ENCODE results near the gene TSPYL1.
A peak's percentile ranks its signal among the peaks of the same experiment; 100 is the strongest.

TSPYL1 gene

DNA sequence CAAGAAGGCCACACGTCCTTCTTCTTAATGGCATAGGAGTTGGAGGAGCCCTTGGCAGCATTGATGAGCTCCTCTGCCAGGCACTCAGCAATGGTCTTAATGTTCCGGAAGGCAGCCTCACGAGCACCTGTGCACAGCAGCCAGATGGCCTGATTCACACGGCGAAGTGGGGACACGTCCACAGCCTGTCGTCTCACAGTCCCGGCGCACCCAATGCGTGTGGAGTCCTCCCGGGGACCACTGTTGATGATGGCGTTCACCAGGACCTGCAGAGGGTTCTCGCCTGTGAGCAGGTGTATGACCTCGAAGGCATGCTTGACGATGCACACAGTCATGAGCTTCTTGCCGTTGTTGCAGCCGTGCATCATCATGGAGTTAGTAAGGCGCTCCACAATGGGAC, 21.2 kb downstream of the TSPYL1 start:
- peaks cover 4% of the 10 kb centered on the region for H3K4me1 ChIP-seq (ENCODE audit: control insufficient read depth, insufficient read depth, low read length, poor library complexity, severe bottlenecking)
- WGBS, 2 experiments (ENCODE audit: insufficient coverage in 2 of 2): 96 to 97% methylated on average over 18 of the region's 18 CpGs

DNA sequence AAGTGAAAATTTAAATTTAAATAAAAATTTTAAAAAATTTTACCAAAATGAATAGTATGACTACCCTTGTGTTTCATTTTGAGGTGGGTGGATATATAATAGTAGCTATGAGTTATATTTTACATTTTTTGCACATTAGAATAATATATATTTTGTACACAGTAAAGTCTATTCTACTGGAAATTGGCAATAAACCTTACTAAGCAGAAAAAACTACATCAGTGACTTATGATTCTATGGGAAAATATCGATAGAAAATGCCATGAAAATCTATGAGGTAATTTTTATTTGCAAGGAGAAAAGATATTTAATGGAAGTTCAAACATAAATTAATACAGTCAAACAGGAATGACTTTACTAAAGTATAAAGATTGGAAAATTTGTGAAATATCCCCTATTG, 23.0 kb downstream of the TSPYL1 start:
- peaks cover 7% of the 10 kb centered on the region for H3K36me3 ChIP-seq (ENCODE audit: control insufficient read depth, insufficient read depth, low read length)
- no CpG with 5 or more reads among the region's 1 CpG for WGBS, 2 experiments (ENCODE audit: insufficient coverage in 2 of 2)
- H3K4me3 ChIP-seq (ENCODE audit: extremely low read depth, insufficient read depth, low read length, poor library complexity, severe bottlenecking): no peak overlapping the region
- peaks cover 17% of the 10 kb centered on the region for H3K4me1 ChIP-seq (ENCODE audit: control insufficient read depth, insufficient read depth, low read length, poor library complexity, severe bottlenecking)
- no peaks in the 10 kb centered on the region for H3K9me3 ChIP-seq (ENCODE audit: control insufficient read depth, low read length)
- H3K27ac ChIP-seq (ENCODE audit: low read depth, low read length, severe bottlenecking): no peak overlapping the region

More for the DNA sequence above, 21.2 kb downstream of the TSPYL1 start:
- no peaks in the 10 kb centered on the region for H3K36me3 ChIP-seq (ENCODE audit: control insufficient read depth, insufficient read depth, low read length)
- H3K9me3 ChIP-seq (ENCODE audit: control insufficient read depth, low read length): no peaks in the 10 kb centered on the region
- no peak overlapping the region for H3K4me3 ChIP-seq (ENCODE audit: extremely low read depth, insufficient read depth, low read length, poor library complexity, severe bottlenecking)
- H3K27ac ChIP-seq (ENCODE audit: low read depth, low read length, severe bottlenecking): no peak overlapping the region

DNA sequence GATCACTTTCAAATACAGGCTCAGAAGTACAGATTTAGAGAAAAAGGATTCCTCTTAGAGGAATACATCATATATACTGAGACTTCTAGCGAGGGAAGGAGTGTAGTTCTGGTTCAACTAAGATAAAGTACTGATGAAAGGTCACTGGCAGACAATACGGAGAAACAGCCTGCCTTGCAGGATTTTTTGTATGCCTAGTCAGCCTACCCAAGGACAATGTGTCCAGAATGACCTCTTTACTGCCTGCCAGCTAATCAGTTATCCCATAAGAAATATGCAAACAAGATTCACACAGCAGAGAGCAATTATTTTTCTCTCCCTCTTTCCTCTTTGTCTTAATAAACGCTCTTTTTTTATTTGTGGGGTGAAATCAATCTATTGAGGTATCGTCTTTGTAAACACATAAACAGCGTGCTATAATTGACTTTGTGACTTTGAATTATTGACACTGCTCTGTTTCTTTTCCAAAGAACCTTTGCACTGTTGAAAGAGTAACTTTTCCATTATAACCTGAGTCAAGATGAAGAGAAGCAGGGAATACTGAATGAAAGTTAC, 24.4 kb downstream of the TSPYL1 start:
- Histone ChIP-seq H3K4me3 (ENCODE audit: extremely low read depth, insufficient read depth, low read length, poor library complexity, severe bottlenecking) (peak overlapping the region; percentile 87), H3K9me3 (ENCODE audit: control insufficient read depth, low read length) (no peaks in the 10 kb centered on the region), H3K36me3 (ENCODE audit: control insufficient read depth, insufficient read depth, low read length) (peaks cover 7% of the 10 kb centered on the region), H3K4me1 (ENCODE audit: control insufficient read depth, insufficient read depth, low read length, poor library complexity, severe bottlenecking) (peaks cover 17% of the 10 kb centered on the region), H3K27ac (ENCODE audit: low read depth, low read length, severe bottlenecking) (peak overlapping the region; percentile 17)
- 38 to 75% methylated on average over 1 to 2 of the region's 5 CpGs for WGBS, 2 experiments (ENCODE audit: insufficient coverage in 2 of 2)

DNA sequence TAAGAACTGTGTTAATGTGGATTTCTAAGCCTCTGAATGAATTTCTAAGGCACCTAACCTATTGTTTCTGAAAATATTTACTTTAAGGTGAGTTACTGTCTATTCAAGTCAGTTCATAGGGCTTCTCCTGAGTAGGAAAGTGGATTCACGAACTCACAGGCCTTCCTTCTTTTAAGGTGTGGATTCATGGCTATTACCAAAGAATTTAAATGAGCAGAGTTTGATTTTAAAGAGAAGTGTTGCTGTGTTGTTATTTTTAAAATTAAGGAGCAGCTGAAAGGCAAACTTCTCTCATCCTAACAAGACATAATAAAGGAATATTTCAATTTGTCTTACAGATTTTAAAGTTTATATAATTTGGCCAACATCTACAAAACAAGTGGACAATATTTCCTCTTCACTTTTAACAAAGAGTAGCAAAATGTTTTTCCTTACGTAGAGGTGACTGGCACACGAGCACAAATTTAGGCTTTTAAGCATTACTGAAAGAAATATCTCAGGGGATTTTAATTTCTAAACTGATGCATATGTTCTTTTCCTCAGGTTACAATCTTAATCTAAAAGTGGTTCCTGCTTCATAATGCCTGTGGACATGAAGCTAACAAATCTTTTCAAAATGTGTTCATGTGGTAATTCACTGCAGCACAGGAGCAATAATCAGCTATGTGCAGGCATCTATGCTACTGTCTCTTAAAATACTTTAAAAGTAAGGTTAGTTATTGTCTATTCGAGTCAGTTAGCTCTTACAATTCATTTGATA, 25.3 kb downstream of the TSPYL1 start:
- Histone ChIP-seq H3K36me3 (ENCODE audit: control insufficient read depth, insufficient read depth, low read length) (peaks cover 7% of the 10 kb centered on the region), H3K27ac (ENCODE audit: low read depth, low read length, severe bottlenecking) (peak overlapping the region; percentile 99), H3K9me3 (ENCODE audit: control insufficient read depth, low read length) (no peaks in the 10 kb centered on the region), H3K4me3 (ENCODE audit: extremely low read depth, insufficient read depth, low read length, poor library complexity, severe bottlenecking) (peak overlapping the region; percentile 87), H3K4me1 (ENCODE audit: control insufficient read depth, insufficient read depth, low read length, poor library complexity, severe bottlenecking) (peaks cover 17% of the 10 kb centered on the region)
- WGBS, 2 experiments (ENCODE audit: insufficient coverage in 2 of 2): 29% methylated on average over 3 of the region's 4 CpGs; no CpG with 5 or more reads in 1 of the 2 experiments

DNA sequence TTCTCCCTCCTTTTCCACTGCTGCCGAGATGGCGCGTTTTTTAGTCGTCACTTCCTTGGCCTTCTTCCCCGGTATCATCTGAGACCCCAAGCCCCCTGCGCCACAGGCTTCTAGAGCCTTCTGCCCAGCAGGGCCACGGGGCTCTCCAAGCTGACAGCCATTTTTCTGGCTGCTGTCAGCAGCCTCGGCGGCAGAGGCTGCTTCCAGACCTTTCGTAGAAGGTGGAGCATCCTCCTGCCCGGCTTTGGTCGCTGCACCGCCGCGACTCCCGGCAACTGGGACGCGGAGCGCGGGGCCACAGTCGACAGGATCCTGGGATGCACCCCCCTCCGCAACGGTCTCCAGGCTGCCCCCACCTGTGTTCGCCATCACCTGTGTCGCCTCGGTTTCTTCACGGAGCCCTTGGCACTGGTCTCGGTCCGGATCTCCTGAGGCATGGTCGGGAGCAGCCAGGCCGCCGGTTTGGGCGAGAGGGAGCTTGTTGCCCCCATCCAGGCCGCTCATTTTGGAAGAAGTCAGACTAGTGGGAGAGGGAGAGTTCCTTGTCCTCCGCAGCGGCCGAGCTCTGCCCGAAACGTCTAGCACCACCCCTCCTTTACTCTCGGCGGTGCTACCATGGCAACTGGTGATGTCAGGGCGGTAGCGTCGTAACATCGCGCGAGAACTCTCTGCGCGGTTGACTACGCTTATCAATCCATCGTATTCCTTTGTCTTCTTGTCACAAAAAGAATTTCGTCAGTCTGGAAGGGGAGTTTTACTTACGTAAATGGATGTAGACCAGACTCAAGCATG, 26.0 kb downstream of the TSPYL1 start, which contains the start of gene TSPYL4:
Gene TSPYL4 (minus strand): TSS at position 571 of the 792 bp plus-strand sequence. CDS start 67 bp downstream, at position 504.
- Histone ChIP-seq H3K4me1 (ENCODE audit: control insufficient read depth, insufficient read depth, low read length, poor library complexity, severe bottlenecking) (peaks cover 17% of the 10 kb centered on the region), H3K36me3 (ENCODE audit: control insufficient read depth, insufficient read depth, low read length) (peaks cover 7% of the 10 kb centered on the region), H3K9me3 (ENCODE audit: control insufficient read depth, low read length) (no peaks in the 10 kb centered on the region), H3K27ac (ENCODE audit: low read depth, low read length, severe bottlenecking) (peak within 1 kb of the TSS; percentile 99), H3K4me3 (ENCODE audit: extremely low read depth, insufficient read depth, low read length, poor library complexity, severe bottlenecking) (peak within 1 kb of the TSS; percentile 87)
- WGBS, 2 experiments (ENCODE audit: insufficient coverage in 2 of 2): 2 to 3% methylated on average over 25 to 38 of the region's 53 CpGs

DNA sequence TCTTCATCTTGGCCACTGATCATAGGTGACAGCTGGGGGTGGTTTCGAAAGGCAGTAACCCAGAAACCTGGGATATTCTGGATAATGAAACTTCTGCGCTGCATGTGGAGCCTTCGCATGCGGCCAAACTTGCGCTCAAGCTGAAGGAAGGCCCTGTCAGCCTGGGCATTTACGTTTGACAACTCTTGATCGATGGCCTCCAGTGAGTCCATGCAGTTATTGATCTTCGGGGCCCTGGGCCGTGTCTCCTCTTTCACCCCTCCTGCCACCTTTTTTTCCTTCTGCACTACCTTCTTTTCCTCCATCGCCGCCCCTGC, 26.6 kb downstream of the TSPYL1 start:
- Histone ChIP-seq H3K27ac (ENCODE audit: low read depth, low read length, severe bottlenecking) (peak overlapping the region; percentile 99), H3K4me1 (ENCODE audit: control insufficient read depth, insufficient read depth, low read length, poor library complexity, severe bottlenecking) (peaks cover 17% of the 10 kb centered on the region), H3K9me3 (ENCODE audit: control insufficient read depth, low read length) (no peaks in the 10 kb centered on the region), H3K4me3 (ENCODE audit: extremely low read depth, insufficient read depth, low read length, poor library complexity, severe bottlenecking) (peak overlapping the region; percentile 87), H3K36me3 (ENCODE audit: control insufficient read depth, insufficient read depth, low read length) (peaks cover 7% of the 10 kb centered on the region)
- WGBS, 2 experiments (ENCODE audit: insufficient coverage in 2 of 2): 66% methylated on average over 11 of the region's 11 CpGs

DNA sequence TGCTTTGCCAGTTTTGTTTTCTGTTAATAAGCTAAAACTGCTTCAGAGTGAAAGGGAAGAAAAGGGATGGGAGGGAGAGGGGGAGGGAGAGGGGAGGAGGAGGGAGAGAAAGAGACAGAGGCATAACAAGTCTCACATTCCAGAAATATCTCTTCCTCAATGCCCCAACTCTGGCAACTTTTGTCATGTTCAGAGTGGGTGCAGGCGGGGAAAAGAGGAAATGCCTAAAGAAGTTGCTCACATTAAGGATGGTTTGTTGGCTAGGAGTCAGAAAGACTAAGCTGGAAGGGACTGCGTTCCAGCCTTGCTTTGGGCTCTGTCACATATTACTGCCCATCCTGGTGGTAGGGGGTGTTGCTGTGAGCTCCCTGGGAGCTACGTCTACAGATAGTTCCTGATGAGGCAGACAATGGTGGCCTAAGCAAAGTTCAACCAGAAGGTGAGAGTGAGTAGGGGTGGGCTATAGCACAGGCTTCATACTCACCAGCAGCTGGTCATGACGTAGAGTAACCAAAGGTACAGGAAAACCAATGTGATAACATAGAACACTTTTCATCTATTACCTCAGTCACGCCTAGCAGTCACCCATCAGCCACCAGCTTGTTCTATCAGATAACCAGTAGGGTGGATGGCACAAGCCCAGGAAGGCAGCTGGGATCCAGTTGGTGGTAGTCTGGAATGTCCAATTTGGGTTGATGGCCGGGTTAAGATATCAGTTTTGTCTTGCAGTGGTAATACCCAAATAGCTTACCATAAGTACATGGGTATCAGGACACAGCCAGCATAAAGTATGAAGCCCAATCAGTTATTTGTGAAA, 28.0 kb downstream of the TSPYL1 start:
- Histone ChIP-seq H3K4me1 (ENCODE audit: control insufficient read depth, insufficient read depth, low read length, poor library complexity, severe bottlenecking) (peaks cover 17% of the 10 kb centered on the region), H3K36me3 (ENCODE audit: control insufficient read depth, insufficient read depth, low read length) (peaks cover 7% of the 10 kb centered on the region), H3K9me3 (ENCODE audit: control insufficient read depth, low read length) (no peaks in the 10 kb centered on the region), H3K27ac (ENCODE audit: low read depth, low read length, severe bottlenecking) (peak overlapping the region; percentile 55), H3K4me3 (ENCODE audit: extremely low read depth, insufficient read depth, low read length, poor library complexity, severe bottlenecking) (peak overlapping the region; percentile 87)
- WGBS, 2 experiments (ENCODE audit: insufficient coverage in 2 of 2): 39 to 57% methylated on average over 1 to 3 of the region's 6 CpGs

DNA sequence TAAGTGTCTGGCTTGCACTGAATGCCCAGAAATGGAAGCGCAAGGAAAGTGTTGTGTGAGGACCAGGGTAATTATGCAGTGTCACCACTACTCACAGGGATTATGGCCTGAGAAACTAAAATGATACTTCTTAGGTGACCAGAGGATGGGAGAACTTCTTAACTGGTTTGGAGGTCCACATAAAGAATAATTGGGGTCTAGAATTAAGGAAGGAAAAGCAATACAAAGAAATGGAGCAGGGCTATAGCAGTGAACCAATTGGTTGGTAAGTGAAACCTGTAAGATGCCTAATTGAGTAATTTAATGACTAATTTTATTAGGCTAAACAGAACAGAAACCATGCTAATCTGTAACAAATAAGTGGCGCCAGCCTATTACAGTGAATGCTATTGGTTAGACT, 31.2 kb downstream of the TSPYL1 start:
- Histone ChIP-seq H3K36me3 (ENCODE audit: control insufficient read depth, insufficient read depth, low read length) (peaks cover 7% of the 10 kb centered on the region), H3K4me3 (ENCODE audit: extremely low read depth, insufficient read depth, low read length, poor library complexity, severe bottlenecking) (no peak overlapping the region), H3K9me3 (ENCODE audit: control insufficient read depth, low read length) (no peaks in the 10 kb centered on the region), H3K27ac (ENCODE audit: low read depth, low read length, severe bottlenecking) (no peak overlapping the region), H3K4me1 (ENCODE audit: control insufficient read depth, insufficient read depth, low read length, poor library complexity, severe bottlenecking) (peaks cover 13% of the 10 kb centered on the region)
- 93 to 100% methylated on average over 1 of the region's 2 CpGs for whole genome bisulfite sequencing, 2 experiments (ENCODE audit: insufficient coverage in 2 of 2)

DNA sequence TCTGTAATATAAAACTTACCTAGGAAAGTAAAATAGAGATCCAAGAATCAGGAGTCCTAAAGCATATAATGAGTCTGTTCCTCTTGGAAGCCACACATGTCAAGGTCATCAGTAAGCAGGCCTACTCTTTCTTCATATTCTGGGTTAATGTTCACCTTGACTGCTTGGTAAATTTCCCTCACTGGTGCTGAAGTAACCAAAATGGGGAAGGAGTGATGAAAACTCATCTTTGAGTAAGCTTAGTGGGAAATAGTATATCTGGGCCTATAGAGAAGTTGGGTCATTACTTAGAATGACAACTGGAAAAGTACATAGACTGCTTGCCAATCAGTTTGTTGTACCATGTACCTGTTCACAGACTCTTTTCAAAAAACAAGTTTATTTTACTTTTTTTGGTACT, 32.4 kb downstream of the TSPYL1 start:
- H3K9me3 ChIP-seq (ENCODE audit: control insufficient read depth, low read length): no peaks in the 10 kb centered on the region
- H3K4me1 ChIP-seq (ENCODE audit: control insufficient read depth, insufficient read depth, low read length, poor library complexity, severe bottlenecking): peaks cover 6% of the 10 kb centered on the region
- no peak overlapping the region for H3K27ac ChIP-seq (ENCODE audit: low read depth, low read length, severe bottlenecking)
- H3K4me3 ChIP-seq (ENCODE audit: extremely low read depth, insufficient read depth, low read length, poor library complexity, severe bottlenecking): no peak overlapping the region
- H3K36me3 ChIP-seq (ENCODE audit: control insufficient read depth, insufficient read depth, low read length): peaks cover 1% of the 10 kb centered on the region

DNA sequence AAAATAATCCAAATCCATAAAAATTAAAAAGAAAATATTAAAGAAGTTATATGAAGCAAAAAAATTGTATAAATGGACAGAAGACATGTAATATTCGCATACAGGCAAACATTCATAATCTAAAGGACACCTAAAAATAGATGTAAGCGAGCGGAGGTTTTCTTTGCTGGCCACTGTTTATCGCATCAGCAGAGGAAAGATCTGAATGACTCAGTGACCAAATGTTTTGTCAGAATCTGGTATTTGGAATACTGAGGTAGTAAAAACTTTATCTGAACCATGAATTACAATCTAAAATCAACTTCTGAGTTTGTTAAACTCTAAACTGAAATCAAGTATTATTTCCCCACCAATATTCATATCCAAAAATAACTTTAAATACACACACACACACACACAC, 33.6 kb downstream of the TSPYL1 start:
- H3K9me3 ChIP-seq (ENCODE audit: control insufficient read depth, low read length): no peaks in the 10 kb centered on the region
- no peaks in the 10 kb centered on the region for H3K4me1 ChIP-seq (ENCODE audit: control insufficient read depth, insufficient read depth, low read length, poor library complexity, severe bottlenecking)
- WGBS, 2 experiments (ENCODE audit: insufficient coverage in 2 of 2): no CpG with 5 or more reads among the region's 4 CpGs
- no peak overlapping the region for H3K4me3 ChIP-seq (ENCODE audit: extremely low read depth, insufficient read depth, low read length, poor library complexity, severe bottlenecking)
- no peaks in the 10 kb centered on the region for H3K36me3 ChIP-seq (ENCODE audit: control insufficient read depth, insufficient read depth, low read length)
- no peak overlapping the region for H3K27ac ChIP-seq (ENCODE audit: low read depth, low read length, severe bottlenecking)

Data from mesodermal cell (in vitro differentiated cells).